KOPT-K1 (cell line): ENCODE results near the gene SERPINA4.

Source experiments
- H3K27ac ChIP-seq: fragments of 200-600 bp; sonication (generic); 2 replicates; pipeline ENCODE4 v1.5.1; 2016; ENCODE audit warnings: antibody characterized with exemption, mild to moderate bottlenecking, low read depth, low read length; ENCODE audit not compliant: poor library complexity, severe bottlenecking
- H3K36me3 ChIP-seq: fragments of 200-600 bp; sonication (generic); 2 replicates; pipeline ENCODE4 v1.5.1; 2017; ENCODE audit warnings: antibody characterized with exemption, mild to moderate bottlenecking, low read length, moderate library complexity; ENCODE audit not compliant: insufficient read depth
- H3K9me3 ChIP-seq: fragments of 200-600 bp; sonication (generic); 2 replicates; pipeline ENCODE4 v1.5.1; 2017; ENCODE audit warnings: antibody characterized with exemption, low read length, mild to moderate bottlenecking; ENCODE audit not compliant: insufficient read depth, poor library complexity, severe bottlenecking

The SERPINA4 gene

GRCh38 chr14:94586635-94587034, 25.4 kb downstream of the SERPINA4 start:
- Histone ChIP-seq H3K27ac (no peak overlapping the region), H3K9me3 (no peaks in the 10 kb centered on the region), H3K36me3 (no peaks in the 10 kb centered on the region)

GRCh38 chr14:94588311-94588710, 27.1 kb downstream of the SERPINA4 start:
- Histone ChIP-seq H3K36me3 (no peaks in the 10 kb centered on the region), H3K27ac (no peak overlapping the region), H3K9me3 (no peaks in the 10 kb centered on the region)

GRCh38 chr14:94591073-94591472, 29.8 kb downstream of the SERPINA4 start:
- H3K27ac ChIP-seq: no peak overlapping the region
- no peaks in the 10 kb centered on the region for H3K9me3 ChIP-seq

GRCh38 chr14:94591871-94592270, 30.6 kb downstream of the SERPINA4 start:
- no peaks in the 10 kb centered on the region for H3K36me3 ChIP-seq
- no peaks in the 10 kb centered on the region for H3K9me3 ChIP-seq
- H3K27ac ChIP-seq: no peak overlapping the region

More at GRCh38 chr14:94591073-94591472, 29.8 kb downstream of the SERPINA4 start:
- H3K36me3 ChIP-seq: no peaks in the 10 kb centered on the region

GRCh38 chr14:94592457-94592856, 31.2 kb downstream of the SERPINA4 start:
- Histone ChIP-seq H3K27ac (no peak overlapping the region), H3K36me3 (no peaks in the 10 kb centered on the region), H3K9me3 (no peaks in the 10 kb centered on the region)

- no peak overlapping the region for H3K27ac ChIP-seq
- no peaks in the 10 kb centered on the region for H3K36me3 ChIP-seq
- no peaks in the 10 kb centered on the region for H3K9me3 ChIP-seq
Measured at GRCh38 chr14:94593376-94593748, 32.1 kb downstream of the SERPINA4 start.

GRCh38 chr14:94593749-94594431, 32.6 kb downstream of the SERPINA4 start:
- no peak overlapping the region for H3K27ac ChIP-seq

GRCh38 chr14:94594441-94594840, 33.2 kb downstream of the SERPINA4 start:
- Histone ChIP-seq H3K9me3 (no peaks in the 10 kb centered on the region), H3K36me3 (no peaks in the 10 kb centered on the region), H3K27ac (no peak overlapping the region)

More at GRCh38 chr14:94593749-94594431, 32.6 kb downstream of the SERPINA4 start:
- Histone ChIP-seq H3K9me3 (no peaks in the 10 kb centered on the region), H3K36me3 (no peaks in the 10 kb centered on the region)

GRCh38 chr14:94595912-94596311, 34.7 kb downstream of the SERPINA4 start:
- Histone ChIP-seq H3K9me3 (no peaks in the 10 kb centered on the region), H3K36me3 (no peaks in the 10 kb centered on the region), H3K27ac (no peak overlapping the region)

GRCh38 chr14:94596361-94596760, 35.1 kb downstream of the SERPINA4 start:
- Histone ChIP-seq H3K36me3 (no peaks in the 10 kb centered on the region), H3K27ac (no peak overlapping the region), H3K9me3 (no peaks in the 10 kb centered on the region)

GRCh38 chr14:94597788-94598187, 36.5 kb downstream of the SERPINA4 start:
- no peaks in the 10 kb centered on the region for H3K36me3 ChIP-seq
- no peaks in the 10 kb centered on the region for H3K9me3 ChIP-seq
- H3K27ac ChIP-seq: no peak overlapping the region

- H3K9me3 ChIP-seq: no peaks in the 10 kb centered on the region
- no peaks in the 10 kb centered on the region for H3K36me3 ChIP-seq
- H3K27ac ChIP-seq: no peak overlapping the region
Measured at GRCh38 chr14:94598506-94598815, 37.2 kb downstream of the SERPINA4 start.

- no peaks in the 10 kb centered on the region for H3K36me3 ChIP-seq
- no peak overlapping the region for H3K27ac ChIP-seq
- H3K9me3 ChIP-seq: no peaks in the 10 kb centered on the region
Measured at GRCh38 chr14:94598816-94599655, 37.8 kb downstream of the SERPINA4 start.

- H3K36me3 ChIP-seq: no peaks in the 10 kb centered on the region
- no peak overlapping the region for H3K27ac ChIP-seq
- no peaks in the 10 kb centered on the region for H3K9me3 ChIP-seq
Measured at GRCh38 chr14:94599656-94600004, 38.4 kb downstream of the SERPINA4 start.

- Histone ChIP-seq H3K36me3 (no peaks in the 10 kb centered on the region), H3K27ac (no peak overlapping the region), H3K9me3 (no peaks in the 10 kb centered on the region)
Measured at GRCh38 chr14:94600148-94600545, 38.9 kb downstream of the SERPINA4 start.

- no peaks in the 10 kb centered on the region for H3K9me3 ChIP-seq
- H3K27ac ChIP-seq: no peak overlapping the region
- no peaks in the 10 kb centered on the region for H3K36me3 ChIP-seq
Measured at GRCh38 chr14:94601884-94602391, 40.7 kb downstream of the SERPINA4 start.
